Measurements from ENCODE around the gene SPAG7.

Gene SPAG7

DNA sequence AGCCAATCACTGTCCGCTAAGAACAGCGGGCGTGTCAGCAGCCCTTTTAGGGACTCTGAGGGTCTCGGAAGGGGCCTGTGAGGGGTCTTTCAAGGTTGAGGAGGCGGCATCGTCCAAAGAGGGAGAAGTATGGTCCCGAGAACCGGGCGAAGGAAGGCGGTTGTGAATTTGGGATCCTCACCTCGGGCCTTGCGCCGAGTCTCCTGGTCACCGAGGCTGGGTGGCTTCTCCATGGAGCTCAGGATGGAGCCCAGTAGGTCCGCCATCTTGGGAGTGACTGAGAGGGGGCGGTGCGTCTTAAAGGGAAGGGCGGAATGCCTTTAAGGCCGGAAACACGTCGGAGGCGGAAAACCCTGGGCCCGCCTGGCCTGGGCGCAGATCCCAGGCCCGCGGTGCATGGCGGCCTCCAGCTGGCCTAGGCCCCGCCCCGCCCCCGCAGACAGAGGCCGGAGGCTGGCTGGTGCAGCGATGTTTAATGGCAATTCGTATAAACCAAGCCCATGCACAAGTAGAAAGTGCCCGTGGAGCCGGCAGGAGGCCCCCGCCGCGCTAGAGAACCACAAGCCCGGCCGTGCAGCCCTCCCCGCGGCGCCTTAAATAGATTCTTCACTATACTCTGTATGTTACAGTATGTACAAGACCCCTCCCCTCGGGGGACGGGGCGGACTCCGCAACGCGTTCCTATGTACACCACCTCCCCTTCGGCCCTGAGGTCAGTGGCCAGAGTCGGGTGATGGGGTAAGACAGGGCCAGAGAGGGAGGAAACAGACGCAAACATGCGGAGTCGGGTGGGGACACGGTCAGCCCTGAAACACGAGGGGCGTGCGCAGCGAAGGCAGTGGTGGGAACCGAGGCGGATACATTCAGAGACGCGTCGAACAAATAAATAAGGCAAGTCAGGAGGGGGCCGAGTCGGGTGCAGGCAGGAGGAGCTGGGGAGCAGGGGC is at the start of gene SPAG7 (continued):
- TF ChIP-seq, protein P1, sequence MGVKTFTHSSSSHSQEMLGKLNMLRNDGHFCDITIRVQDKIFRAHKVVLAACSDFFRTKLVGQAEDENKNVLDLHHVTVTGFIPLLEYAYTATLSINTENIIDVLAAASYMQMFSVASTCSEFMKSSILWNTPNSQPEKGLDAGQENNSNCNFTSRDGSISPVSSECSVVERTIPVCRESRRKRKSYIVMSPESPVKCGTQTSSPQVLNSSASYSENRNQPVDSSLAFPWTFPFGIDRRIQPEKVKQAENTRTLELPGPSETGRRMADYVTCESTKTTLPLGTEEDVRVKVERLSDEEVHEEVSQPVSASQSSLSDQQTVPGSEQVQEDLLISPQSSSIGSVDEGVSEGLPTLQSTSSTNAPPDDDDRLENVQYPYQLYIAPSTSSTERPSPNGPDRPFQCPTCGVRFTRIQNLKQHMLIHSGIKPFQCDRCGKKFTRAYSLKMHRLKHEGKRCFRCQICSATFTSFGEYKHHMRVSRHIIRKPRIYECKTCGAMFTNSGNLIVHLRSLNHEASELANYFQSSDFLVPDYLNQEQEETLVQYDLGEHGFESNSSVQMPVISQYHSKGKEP (tag by site-specific recombination; IDR thresholded peaks at IDR 0.05) = peak; percentile 93
- no peak for TF ChIP-seq ZNF529 (tag by site-specific recombination; IDR thresholded peaks at IDR 0.05; ENCODE audit: insufficient replicate concordance)
- TF ChIP-seq, protein P2, sequence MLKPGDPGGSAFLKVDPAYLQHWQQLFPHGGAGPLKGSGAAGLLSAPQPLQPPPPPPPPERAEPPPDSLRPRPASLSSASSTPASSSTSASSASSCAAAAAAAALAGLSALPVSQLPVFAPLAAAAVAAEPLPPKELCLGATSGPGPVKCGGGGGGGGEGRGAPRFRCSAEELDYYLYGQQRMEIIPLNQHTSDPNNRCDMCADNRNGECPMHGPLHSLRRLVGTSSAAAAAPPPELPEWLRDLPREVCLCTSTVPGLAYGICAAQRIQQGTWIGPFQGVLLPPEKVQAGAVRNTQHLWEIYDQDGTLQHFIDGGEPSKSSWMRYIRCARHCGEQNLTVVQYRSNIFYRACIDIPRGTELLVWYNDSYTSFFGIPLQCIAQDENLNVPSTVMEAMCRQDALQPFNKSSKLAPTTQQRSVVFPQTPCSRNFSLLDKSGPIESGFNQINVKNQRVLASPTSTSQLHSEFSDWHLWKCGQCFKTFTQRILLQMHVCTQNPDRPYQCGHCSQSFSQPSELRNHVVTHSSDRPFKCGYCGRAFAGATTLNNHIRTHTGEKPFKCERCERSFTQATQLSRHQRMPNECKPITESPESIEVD (tag by site-specific recombination; IDR thresholded peaks at IDR 0.05) = no peak
- peak; percentile 98 for TF ChIP-seq ZFP69B (tag by site-specific recombination; IDR thresholded peaks at IDR 0.05)
- TF ChIP-seq ZNF626 (tag by site-specific recombination; IDR thresholded peaks at IDR 0.05) = no peak
- no peak for TF ChIP-seq ZNF239 (tag by site-specific recombination; IDR thresholded peaks at IDR 0.05)
- TF ChIP-seq ZNF394 (tag by site-specific recombination; IDR thresholded peaks at IDR 0.05; ENCODE audit: borderline replicate concordance) = peak; percentile 34; the same call in 1 of the 2 replicates
- no peak for TF ChIP-seq ZNF138 (tag by site-specific recombination; IDR thresholded peaks at IDR 0.05; ENCODE audit: borderline replicate concordance)
- no peak for TF ChIP-seq ZNF292 (tag by site-specific recombination; IDR thresholded peaks at IDR 0.05; ENCODE audit: borderline replicate concordance, low read depth)
- TF ChIP-seq, protein P3, sequence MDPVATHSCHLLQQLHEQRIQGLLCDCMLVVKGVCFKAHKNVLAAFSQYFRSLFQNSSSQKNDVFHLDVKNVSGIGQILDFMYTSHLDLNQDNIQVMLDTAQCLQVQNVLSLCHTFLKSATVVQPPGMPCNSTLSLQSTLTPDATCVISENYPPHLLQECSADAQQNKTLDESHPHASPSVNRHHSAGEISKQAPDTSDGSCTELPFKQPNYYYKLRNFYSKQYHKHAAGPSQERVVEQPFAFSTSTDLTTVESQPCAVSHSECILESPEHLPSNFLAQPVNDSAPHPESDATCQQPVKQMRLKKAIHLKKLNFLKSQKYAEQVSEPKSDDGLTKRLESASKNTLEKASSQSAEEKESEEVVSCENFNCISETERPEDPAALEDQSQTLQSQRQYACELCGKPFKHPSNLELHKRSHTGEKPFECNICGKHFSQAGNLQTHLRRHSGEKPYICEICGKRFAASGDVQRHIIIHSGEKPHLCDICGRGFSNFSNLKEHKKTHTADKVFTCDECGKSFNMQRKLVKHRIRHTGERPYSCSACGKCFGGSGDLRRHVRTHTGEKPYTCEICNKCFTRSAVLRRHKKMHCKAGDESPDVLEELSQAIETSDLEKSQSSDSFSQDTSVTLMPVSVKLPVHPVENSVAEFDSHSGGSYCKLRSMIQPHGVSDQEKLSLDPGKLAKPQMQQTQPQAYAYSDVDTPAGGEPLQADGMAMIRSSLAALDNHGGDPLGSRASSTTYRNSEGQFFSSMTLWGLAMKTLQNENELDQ (tag by site-specific recombination; IDR thresholded peaks at IDR 0.05; ENCODE audit: low read depth) = no peak
- TF ChIP-seq ZXDB (tag by site-specific recombination; IDR thresholded peaks at IDR 0.05) = no peak; the same call in 1 of the 2 replicates
- 0 out of 2 replicates have a peak, but pooled peaks have one; percentile 26 for TF ChIP-seq FEZF1 (tag by site-specific recombination; IDR thresholded peaks at IDR 0.05)
- no peak for TF ChIP-seq ZNF302 (tag by site-specific recombination; IDR thresholded peaks at IDR 0.05; ENCODE audit: low read depth)
- TF ChIP-seq, protein P4, sequence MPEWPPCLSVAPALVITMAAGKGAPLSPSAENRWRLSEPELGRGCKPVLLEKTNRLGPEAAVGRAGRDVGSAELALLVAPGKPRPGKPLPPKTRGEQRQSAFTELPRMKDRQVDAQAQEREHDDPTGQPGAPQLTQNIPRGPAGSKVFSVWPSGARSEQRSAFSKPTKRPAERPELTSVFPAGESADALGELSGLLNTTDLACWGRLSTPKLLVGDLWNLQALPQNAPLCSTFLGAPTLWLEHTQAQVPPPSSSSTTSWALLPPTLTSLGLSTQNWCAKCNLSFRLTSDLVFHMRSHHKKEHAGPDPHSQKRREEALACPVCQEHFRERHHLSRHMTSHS (tag by site-specific recombination; IDR thresholded peaks at IDR 0.05) = no peak
- TF ChIP-seq ZNF248 (tag by site-specific recombination; IDR thresholded peaks at IDR 0.05) = no peak
- TF ChIP-seq ZNF777 (tag by site-specific recombination; IDR thresholded peaks at IDR 0.05; ENCODE audit: borderline replicate concordance) = 0 out of 2 replicates have a peak, but pooled peaks have one; percentile 54
- TF ChIP-seq, protein P5, sequence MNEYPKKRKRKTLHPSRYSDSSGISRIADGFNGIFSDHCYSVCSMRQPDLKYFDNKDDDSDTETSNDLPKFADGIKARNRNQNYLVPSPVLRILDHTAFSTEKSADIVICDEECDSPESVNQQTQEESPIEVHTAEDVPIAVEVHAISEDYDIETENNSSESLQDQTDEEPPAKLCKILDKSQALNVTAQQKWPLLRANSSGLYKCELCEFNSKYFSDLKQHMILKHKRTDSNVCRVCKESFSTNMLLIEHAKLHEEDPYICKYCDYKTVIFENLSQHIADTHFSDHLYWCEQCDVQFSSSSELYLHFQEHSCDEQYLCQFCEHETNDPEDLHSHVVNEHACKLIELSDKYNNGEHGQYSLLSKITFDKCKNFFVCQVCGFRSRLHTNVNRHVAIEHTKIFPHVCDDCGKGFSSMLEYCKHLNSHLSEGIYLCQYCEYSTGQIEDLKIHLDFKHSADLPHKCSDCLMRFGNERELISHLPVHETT (tag by site-specific recombination; IDR thresholded peaks at IDR 0.05) = peak; percentile 75; the same call in 1 of the 2 replicates
- TF ChIP-seq ZNF548 (tag by site-specific recombination; IDR thresholded peaks at IDR 0.05) = no peak
- TF ChIP-seq ZNF623 (tag by site-specific recombination; IDR thresholded peaks at IDR 0.05) = no peak
- peak; percentile 95 for TF ChIP-seq ZBTB48 (tag by site-specific recombination; IDR thresholded peaks at IDR 0.05)
- TF ChIP-seq ZFHX2 (tag by site-specific recombination; conservative IDR thresholded peaks at IDR 0.05) = peak; percentile 86
- TF ChIP-seq ZNF169 (tag by site-specific recombination; IDR thresholded peaks at IDR 0.05) = no peak
- no peak for TF ChIP-seq ZSCAN23 (tag by site-specific recombination; IDR thresholded peaks at IDR 0.05)
- no peak for TF ChIP-seq ZNF596 (tag by site-specific recombination; IDR thresholded peaks at IDR 0.05)
- TF ChIP-seq GFI1B (tag by site-specific recombination; IDR thresholded peaks at IDR 0.05) = no peak
- peak; percentile 80 for TF ChIP-seq EGR2 (tag by site-specific recombination; IDR thresholded peaks at IDR 0.05; ENCODE audit: low read depth)
- TF ChIP-seq, protein P6, sequence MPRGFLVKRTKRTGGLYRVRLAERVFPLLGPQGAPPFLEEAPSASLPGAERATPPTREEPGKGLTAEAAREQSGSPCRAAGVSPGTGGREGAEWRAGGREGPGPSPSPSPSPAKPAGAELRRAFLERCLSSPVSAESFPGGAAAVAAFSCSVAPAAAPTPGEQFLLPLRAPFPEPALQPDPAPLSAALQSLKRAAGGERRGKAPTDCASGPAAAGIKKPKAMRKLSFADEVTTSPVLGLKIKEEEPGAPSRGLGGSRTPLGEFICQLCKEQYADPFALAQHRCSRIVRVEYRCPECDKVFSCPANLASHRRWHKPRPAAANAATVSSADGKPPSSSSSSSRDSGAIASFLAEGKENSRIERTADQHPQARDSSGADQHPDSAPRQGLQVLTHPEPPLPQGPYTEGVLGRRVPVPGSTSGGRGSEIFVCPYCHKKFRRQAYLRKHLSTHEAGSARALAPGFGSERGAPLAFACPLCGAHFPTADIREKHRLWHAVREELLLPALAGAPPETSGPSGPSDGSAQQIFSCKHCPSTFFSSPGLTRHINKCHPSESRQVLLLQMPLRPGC (tag by site-specific recombination; IDR thresholded peaks at IDR 0.05) = no peak
- no peak for TF ChIP-seq ZNF354C (tag by site-specific recombination; IDR thresholded peaks at IDR 0.05; ENCODE audit: borderline replicate concordance, low read depth)
